DMS 273 (cell line): ENCODE results near the gene SNRNP40.
A peak's percentile ranks its signal among the peaks of the same experiment; 100 is the strongest.

Experiments
- DNase-seq: peaks from one replicate; lab custom pipeline; 2025; ENCODE audit not compliant: unreplicated experiment; lab: John Stamatoyannopoulos, UW

Gene SNRNP40

DNA sequence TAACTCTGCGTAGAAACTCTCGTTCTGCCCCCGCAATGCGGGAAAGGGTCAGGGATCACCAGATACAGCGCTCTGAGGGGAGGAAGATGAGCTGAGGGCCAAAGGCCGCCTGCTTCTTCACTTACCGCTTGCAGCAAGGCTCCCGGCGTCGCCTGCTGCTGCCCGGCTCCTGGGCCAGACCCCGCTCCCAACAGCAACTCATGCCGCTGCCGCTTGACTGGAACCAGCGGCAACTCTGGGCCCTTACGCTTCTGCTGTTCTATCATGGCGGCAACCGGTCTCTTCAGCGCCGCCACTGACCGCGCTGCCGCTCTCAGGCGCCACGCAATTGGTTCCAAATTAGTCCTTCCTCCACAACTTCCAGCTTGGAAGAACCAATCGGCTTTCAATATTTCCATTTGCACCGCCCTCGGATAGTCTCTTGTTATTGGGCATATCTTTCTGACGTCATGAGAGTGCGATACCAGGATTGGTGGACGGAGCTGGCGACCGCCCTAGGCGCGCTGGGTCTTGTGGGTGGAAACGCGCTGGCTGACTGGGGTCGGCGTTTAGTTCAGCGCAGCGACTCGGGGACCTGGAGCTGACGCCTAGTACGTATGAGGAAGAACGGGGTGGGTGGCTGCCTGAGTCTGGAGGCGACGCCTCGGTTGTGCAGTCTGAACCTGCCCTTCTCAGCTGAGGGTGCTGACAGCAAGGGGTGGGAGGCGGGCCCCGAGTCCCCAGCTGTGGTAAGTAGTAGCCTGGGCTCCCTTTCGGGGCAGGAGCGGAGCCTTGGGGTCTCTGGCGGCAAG is at the start of gene SNRNP40, which contains the start of gene ZCCHC17:
SNRNP40 (minus strand) TSS at position 303 of the 791 bp plus-strand sequence; CDS start at position 266, 37 bp downstream.
ZCCHC17 (plus strand) TSS at position 547 of the 791 bp plus-strand sequence. CDS start 13,067 bp downstream, outside the sequence.
- peak; percentile 100 for DNase-seq

GRCh38 chr1:31345635-31346034 is 49.0 kb upstream of the SNRNP40 start:
- DNase-seq = no peak

DNA sequence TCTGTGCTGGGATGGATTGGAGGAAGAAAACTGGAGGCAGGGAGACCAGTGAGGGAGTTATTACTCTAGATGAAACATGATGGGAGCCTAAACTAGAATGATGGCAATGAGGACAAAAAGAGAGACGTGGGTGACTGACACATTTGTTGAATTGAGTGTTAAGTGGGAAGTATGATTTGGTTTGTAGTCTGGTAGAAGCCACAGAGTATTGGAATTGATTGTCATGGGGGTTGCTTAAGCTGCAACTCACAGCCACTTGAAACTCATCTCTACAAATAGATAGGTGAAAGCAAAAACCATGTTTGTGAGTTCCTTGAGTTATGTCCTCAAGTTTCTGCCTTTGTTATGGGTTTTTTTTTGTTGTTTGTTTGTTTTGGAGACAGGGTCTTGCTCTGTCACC is 47.9 kb upstream of the SNRNP40 start:
- DNase-seq = no peak

- DNase-seq = peak; percentile 17
Measured at GRCh38 chr1:31336687-31337467, 40.3 kb upstream of the SNRNP40 start.

DNA sequence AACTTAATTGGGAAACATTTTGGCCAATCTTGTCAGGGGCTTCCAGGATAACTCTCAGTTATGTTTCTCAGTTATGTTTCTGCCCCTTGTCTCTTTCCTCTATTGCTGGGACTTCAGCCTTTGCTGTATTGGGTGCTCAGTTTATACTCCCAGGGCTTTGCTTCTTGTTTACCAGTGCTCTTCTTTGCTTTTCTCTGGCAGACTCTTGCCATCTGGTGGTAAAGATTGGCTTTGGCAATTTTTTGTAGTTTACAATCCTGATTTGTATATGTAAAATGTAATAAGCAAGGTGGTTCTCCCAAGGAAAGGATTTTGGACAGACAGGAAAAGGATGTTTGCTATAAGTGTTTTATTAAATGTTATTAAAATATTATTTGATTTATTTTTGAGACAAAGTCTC is 38.4 kb upstream of the SNRNP40 start:
- peak; percentile 67 for DNase-seq

GRCh38 chr1:31327381-31327780 is 30.8 kb upstream of the SNRNP40 start:
- no peak for DNase-seq

DNA sequence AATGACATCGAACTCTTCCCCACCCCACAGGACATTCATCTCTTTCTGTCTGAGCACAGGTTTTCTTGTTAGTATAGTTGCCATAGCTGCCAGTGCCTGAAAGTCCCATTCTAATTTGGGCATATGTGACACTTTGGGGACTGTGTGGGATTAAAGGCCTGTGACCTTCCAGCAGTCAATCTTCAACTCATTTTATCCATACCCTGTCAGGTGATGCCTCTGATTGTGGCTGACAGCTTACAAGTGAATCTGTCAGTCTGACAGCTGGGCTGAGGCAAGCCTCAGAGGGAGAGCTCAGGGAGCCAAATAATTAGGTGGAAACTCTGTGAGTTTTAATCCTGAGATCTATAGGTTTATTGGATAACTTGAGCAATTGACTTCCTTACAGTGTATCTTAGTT is 29.9 kb upstream of the SNRNP40 start:
- peak; percentile 14 for DNase-seq

GRCh38 chr1:31324992-31325391 is 28.4 kb upstream of the SNRNP40 start:
- no peak for DNase-seq

GRCh38 chr1:31324093-31324492 is 27.5 kb upstream of the SNRNP40 start:
- no peak for DNase-seq

DNA sequence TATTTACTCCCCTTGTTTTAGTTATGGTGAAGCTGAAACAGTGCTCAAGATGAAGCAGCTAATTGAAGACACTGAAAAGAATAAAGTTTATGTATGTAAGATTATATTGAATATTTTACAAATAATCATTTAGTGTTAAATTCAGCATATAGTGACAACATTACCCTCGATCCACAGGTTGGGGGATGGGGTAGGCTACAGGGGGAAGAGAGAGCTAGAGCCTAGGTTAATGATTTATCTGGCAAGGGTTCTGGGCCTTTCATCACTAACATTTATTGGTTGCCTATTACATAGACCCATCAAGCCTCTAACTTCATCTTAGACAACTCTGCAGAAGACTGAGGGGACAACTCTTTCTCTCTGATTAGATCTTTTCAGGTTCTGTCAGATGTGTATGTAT is 21.6 kb upstream of the SNRNP40 start:
- DNase-seq = no peak

GRCh38 chr1:31315902-31316301 is 19.3 kb upstream of the SNRNP40 start:
- no peak for DNase-seq

DNA sequence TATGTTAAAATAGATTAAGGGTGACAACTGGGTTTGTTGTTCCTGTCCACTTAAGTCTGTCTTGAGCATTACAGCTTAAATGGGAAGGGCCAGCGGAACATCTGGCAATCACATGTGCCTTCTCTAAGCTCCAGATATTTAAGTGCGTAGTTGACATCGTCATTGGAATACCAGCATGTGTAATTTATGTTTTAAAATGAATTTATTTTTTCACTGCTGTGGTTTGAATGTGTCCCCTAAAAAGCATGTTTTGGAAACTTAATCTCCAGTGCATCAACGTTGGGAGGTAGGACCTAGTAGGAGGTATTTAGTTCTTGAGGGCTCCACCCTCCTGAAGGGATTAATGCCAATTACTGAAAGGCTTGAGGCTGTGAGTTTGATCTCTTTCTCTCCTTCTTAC is 13.6 kb upstream of the SNRNP40 start:
- DNase-seq = no peak

- DNase-seq = no peak
Measured at GRCh38 chr1:31308036-31308435, 11.4 kb upstream of the SNRNP40 start.

GRCh38 chr1:31306278-31306677 is 9.7 kb upstream of the SNRNP40 start:
- DNase-seq = no peak

GRCh38 chr1:31302709-31303441 is 6.3 kb upstream of the SNRNP40 start:
- no peak for DNase-seq

DNA sequence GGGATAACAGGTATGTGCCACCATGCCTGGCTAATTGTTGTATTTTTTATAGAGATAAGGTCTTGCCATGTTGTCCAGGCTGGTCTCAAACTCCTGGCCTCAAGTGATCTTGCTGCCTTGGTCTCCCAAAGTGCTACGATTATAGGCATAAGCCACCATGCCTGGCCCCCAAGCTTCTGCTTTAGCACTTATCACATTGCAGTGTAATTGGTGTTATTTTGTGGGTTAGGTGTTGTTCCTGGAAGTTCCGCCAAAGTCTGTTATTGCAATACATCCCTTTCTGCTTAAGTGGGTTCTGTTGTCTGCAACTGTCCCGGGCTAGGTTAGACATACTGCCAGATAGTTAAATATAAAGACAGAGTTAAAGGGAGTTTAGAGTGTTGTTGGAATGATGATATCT is 3.6 kb upstream of the SNRNP40 start:
- DNase-seq = no peak

GRCh38 chr1:31299365-31299764 is 2.8 kb upstream of the SNRNP40 start:
- DNase-seq = no peak

DNA sequence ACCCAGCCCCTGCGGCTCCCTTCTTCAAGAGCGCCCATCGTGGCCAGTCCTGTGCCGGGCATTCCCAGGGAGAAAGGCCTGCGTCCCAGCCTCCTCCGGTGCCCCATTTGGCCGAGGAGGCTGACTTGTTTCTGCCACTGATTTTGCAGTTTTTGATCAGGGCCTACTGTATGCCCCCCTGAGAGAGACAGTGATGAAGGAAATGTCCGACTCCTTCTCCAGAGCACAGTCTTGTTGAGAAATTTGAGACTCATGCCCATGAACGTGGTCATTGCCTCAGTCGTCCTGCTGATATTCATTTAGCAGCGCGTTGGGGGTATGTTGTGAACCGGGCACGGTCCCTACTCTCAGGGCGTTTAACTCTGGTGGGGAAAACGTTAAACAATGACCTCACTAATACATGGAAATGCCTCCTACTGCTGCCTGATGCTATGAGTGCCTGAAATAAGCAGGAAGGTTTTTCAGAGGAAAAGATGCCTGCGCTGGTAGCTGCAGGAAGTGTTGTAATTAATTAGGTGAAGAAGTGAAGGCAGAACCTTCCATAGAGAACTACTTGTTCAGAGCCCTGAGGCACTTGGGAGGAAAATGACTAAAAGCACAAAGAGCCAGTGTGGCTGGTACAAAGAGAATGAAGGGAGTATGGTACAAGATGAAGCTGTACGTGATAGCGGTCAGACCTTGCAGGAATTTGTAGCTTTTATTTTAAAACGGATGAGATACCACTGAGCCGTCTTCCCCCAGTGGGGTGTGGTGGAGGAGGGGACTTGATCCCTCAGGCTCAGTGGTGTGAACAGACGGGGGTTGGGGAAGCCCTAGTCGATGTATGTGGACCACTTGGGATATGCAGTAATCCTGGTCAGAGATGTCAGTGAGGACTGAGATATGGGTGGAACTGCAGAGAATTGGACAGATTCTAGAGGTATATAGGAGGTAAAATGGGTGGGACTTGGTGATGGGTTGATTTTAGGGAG is 974 bp upstream of the SNRNP40 start:
- DNase-seq = peak; percentile 41

DNA sequence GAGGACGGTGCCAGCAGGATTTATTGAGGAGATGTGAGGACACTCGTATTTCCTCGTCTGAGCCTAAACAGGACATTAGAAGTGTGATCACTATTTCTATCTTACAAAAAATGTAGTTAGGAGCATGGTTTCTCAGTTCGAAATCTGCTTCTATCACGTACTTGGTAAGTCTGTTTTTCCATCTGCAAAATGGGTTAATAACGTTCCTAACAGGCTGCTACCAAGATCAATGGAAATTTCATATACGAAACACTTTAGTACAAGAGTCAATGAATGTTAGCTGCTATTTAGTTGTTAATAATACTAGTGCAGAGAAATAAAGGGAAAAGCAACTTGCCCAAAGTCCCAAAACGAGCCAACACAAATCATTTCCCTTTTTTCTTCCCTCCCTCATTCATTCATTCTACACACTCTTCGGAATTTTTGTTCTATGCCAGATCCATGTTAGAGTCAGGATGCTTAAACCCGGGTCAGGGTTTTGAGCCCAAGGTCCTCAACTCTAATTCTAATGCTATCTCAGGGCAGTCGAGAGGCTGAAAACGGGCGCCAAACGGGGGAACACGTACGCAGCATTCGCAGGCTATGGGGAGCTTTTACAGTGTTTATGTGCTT is 608 bp downstream of the SNRNP40 start:
- peak; percentile 54 for DNase-seq

DNA sequence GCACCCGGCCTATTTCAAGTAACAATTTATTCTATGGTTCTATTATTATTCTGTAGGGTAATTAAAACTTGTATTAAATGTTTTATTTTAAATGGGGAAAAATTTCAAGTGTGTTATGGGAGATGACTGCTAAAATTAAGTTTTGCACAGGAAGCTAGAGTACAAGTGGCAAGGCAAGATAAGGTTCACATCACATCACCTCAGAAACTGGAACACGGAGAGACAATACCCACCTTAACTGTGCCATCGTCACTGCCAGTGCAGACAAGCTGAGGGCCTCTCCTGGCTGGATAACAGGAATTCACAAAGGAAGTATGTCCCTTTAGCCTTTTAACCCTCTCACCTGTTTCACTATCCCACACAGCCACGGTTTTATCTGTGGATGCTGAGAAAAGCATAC is 7.6 kb downstream of the SNRNP40 start:
- no peak for DNase-seq
